Calu3 (cell line): ENCODE measurements around the gene AP2A1. TPM values are rescaled to one million over a fixed set of nuclear protein-coding genes. Genes with fewer than 3 reads are reported as not detected.

Experiments
- BruUV-seq: library from RNA; stranded (reverse); fragments of 400-500 nt; replicated peaks from 2 replicates; lab custom pipeline; 2021; lab: Mats Ljungman, UMichigan
- CTCF ChIA-PET: fragments of 300-600 bp; sonication (Branson Sonifier 250); formaldehyde crosslinking; loops from one replicate; lab custom pipeline; 2022; ENCODE audit warnings: antibody characterized with exemption; lab: Charles Lee
- DNase-seq: peaks from one replicate; pipeline ENCODE4 v3.0.0; 2022
- H3K27ac Mint-ChIP-seq: one replicate; pipeline ENCODE4 v1.8.0; 2022; ENCODE audit warnings: mixed read lengths; ENCODE audit not compliant: unreplicated experiment
- H3K27me3 Mint-ChIP-seq: one replicate; pipeline ENCODE4 v1.8.0; 2022; ENCODE audit warnings: mixed read lengths; ENCODE audit not compliant: unreplicated experiment
- H3K36me3 Mint-ChIP-seq: one replicate; pipeline ENCODE4 v1.8.0; 2022; ENCODE audit warnings: mild to moderate bottlenecking, moderate library complexity, mixed read lengths; ENCODE audit not compliant: insufficient read depth, unreplicated experiment
- H3K4me1 Mint-ChIP-seq: one replicate; pipeline ENCODE4 v1.8.0; 2022; ENCODE audit warnings: mild to moderate bottlenecking, low read depth, mixed read lengths; ENCODE audit not compliant: unreplicated experiment
- H3K4me3 Mint-ChIP-seq: one replicate; pipeline ENCODE4 v1.8.0; 2022; ENCODE audit warnings: mild to moderate bottlenecking, low read depth, moderate library complexity, mixed read lengths; ENCODE audit not compliant: unreplicated experiment
- H3K9me3 Mint-ChIP-seq: one replicate; pipeline ENCODE4 v1.8.0; 2022; ENCODE audit warnings: low read depth, mixed read lengths; ENCODE audit not compliant: unreplicated experiment
- CTCF ChIP-seq: fragments of 200-600 bp; IDR thresholded peaks from one replicate; pipeline ENCODE4 v1.8.0; 2022; ENCODE audit warnings: antibody characterized with exemption; ENCODE audit not compliant: unreplicated experiment
- intact Hi-C: fragments of 100-400 bp; cut with micrococcal nuclease; formaldehyde crosslinking; loops from one replicate; pipeline ENCODE4 v1.10.0; 2022; ENCODE audit not compliant: unreplicated experiment
- total RNA-seq: library from RNA; stranded (reverse); gene quantifications from 2 replicates; pipeline ENCODE4 v1.2.3, GENCODE V29; 2022

The AP2A1 gene
- total RNA-seq, 1 experiment from 2014 or later, result 89.0 TPM

GRCh38 chr19:49780861-49781260, 14.1 kb downstream of the AP2A1 start:
- no peak for DNase-seq
- Mint-ChIP-seq H3K4me3 (no peak overlapping the region), H3K9me3 (no peaks in the 10 kb centered on the region), H3K36me3 (peaks cover 9% of the 10 kb centered on the region), H3K27me3 (no peaks in the 10 kb centered on the region), H3K4me1 (no peaks in the 10 kb centered on the region), H3K27ac (no peak overlapping the region)
- intact Hi-C loops, result no loop called here
- CTCF ChIA-PET, result no interaction called here
- no peak for TF ChIP-seq CTCF
- no TSS peak for BruUV-seq

- BruUV-seq, result no TSS peak
- peaks cover 5% of the 10 kb centered on the region for H3K4me1 Mint-ChIP-seq
- intact Hi-C loops, result no loop called here
- no peak overlapping the region for H3K4me3 Mint-ChIP-seq
- no peaks in the 10 kb centered on the region for H3K9me3 Mint-ChIP-seq
- no peaks in the 10 kb centered on the region for H3K27me3 Mint-ChIP-seq
- CTCF ChIA-PET, result no interaction called here
- peaks cover 13% of the 10 kb centered on the region for H3K36me3 Mint-ChIP-seq
- H3K27ac Mint-ChIP-seq, result no peak overlapping the region
- TF ChIP-seq CTCF, result no peak
- DNase-seq, result no peak
These were observed 14.6 kb downstream of the AP2A1 start for GRCh38 chr19:49781394-49781793.

GRCh38 chr19:49782515-49782914, 15.7 kb downstream of the AP2A1 start:
- Mint-ChIP-seq H3K4me3 (no peak overlapping the region), H3K27me3 (no peaks in the 10 kb centered on the region), H3K9me3 (no peaks in the 10 kb centered on the region), H3K27ac (no peak overlapping the region), H3K4me1 (peaks cover 9% of the 10 kb centered on the region), H3K36me3 (peaks cover 15% of the 10 kb centered on the region)
- no peak for DNase-seq
- intact Hi-C loops, result no loop called here
- BruUV-seq, result no TSS peak
- CTCF ChIA-PET, result no interaction called here
- no peak for TF ChIP-seq CTCF

GRCh38 chr19:49786376-49786820, 19.6 kb downstream of the AP2A1 start:
- H3K27me3 Mint-ChIP-seq, result no peaks in the 10 kb centered on the region
- no peaks in the 10 kb centered on the region for H3K9me3 Mint-ChIP-seq
- H3K27ac Mint-ChIP-seq, result peak overlapping the region; percentile 15
- peaks cover 25% of the 10 kb centered on the region for H3K36me3 Mint-ChIP-seq
- no peak for DNase-seq
- H3K4me3 Mint-ChIP-seq, result no peak overlapping the region
- intact Hi-C loops, result no loop called here
- CTCF ChIA-PET, result interaction anchor here (0.7 kb wide), 2 partner anchors 15 to 1732 kb away, joined by 3 to 10 read pairs; no protein-coding TSS in a partner anchor
- BruUV-seq, result no TSS peak
- H3K4me1 Mint-ChIP-seq, result peaks cover 9% of the 10 kb centered on the region
- TF ChIP-seq CTCF, result no peak
